ENCODE data around the gene KLF2.

DNA sequence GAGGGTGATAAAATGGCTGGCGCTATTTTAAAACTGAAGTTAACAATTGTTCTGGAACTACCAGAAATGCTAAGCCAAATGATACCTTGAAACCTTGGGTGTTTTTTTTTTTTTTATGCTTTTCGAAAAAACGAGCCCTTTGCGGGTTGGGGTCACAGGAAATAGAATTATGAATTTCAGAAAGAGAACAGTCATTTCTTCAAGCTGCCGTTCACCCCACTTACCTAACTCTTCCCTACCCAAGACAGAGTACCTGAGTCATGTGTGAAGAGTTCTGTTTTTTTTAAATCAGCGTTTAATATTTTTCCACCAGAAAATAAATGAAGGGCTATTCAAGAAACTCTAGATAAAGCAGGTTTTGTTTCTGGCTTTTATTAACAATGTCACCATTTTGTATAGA is 35.3 kb downstream of the KLF2 start:
- TF ChIP-seq TAF1 (IDR thresholded peaks at IDR 0.05; ENCODE audit: low read depth, low read length) (no peak), POLR2A (IDR thresholded peaks at IDR 0.05; ENCODE audit: low read depth, low read length) (no peak), POLR2AphosphoS5 (IDR thresholded peaks at IDR 0.05; ENCODE audit: low read depth, low read length) (no peak)
